Lower leg skin (tissue), 3 donors: ENCODE measurements around the gene MCM9.

Source experiments
- CTCF ChIP-seq, 3 donors: fragments of 450-650 bp; IDR thresholded peaks; one replicate each; pipeline ENCODE4 v1.5.1; 2016; ENCODE audit warnings: antibody characterized with exemption in 3 of 3, mild to moderate bottlenecking in 3 of 3, moderate library complexity in 2 of 3
- POLR2A ChIP-seq, 2 donors: fragments of 450-650 bp; IDR thresholded peaks; one replicate each; pipeline ENCODE4 v1.6.1; 2016 to 2017; ENCODE audit warnings: antibody characterized with exemption in 2 of 2, mild to moderate bottlenecking in 1 of 2, moderate library complexity in 1 of 2

- no peak for TF ChIP-seq CTCF (IDR thresholded peaks at IDR 0.05)
- TF ChIP-seq POLR2A (IDR thresholded peaks at IDR 0.05) = no peak
Measured at GRCh38 chr6:118882314-118882905, 52.5 kb downstream of the MCM9 start.
